ENCODE measurements around the gene DLGAP1. TPM values are rescaled to one million over a fixed set of nuclear protein-coding genes. Genes with fewer than 3 reads are reported as not detected.
"Not testable (repeated sequence)": the region's sequence is repeated elsewhere in the genome, so short reads cannot be mapped to it uniquely, and the experiment has no call there.

The DLGAP1 gene
- total RNA-seq, 1 donor from 2014 or later = 0.63 TPM

- TF ChIP-seq CTCF (conservative IDR thresholded peaks at IDR 0.05; ENCODE audit: low read depth, low read length) = no peak
- no peak overlapping the region for H3K4me3 ChIP-seq (ENCODE audit: low read depth, low read length)
- DNase-seq (ENCODE audit: low read depth) = no peak
Observed at GRCh38 chr18:3581890-3582289, 873.2 kb downstream of the DLGAP1 start.

- H3K4me3 ChIP-seq (ENCODE audit: low read depth, low read length); DNase-seq (ENCODE audit: low read depth): not testable (repeated sequence)
Observed at GRCh38 chr18:3580523-3581025, 874.5 kb downstream of the DLGAP1 start.

GRCh38 chr18:3579701-3580100 lies 875.4 kb downstream of the DLGAP1 start:
- DNase-seq (ENCODE audit: low read depth) = peak; percentile 97
- TF ChIP-seq CTCF (conservative IDR thresholded peaks at IDR 0.05; ENCODE audit: low read depth, low read length) = no peak
- no peak overlapping the region for H3K4me3 ChIP-seq (ENCODE audit: low read depth, low read length)

- TF ChIP-seq CTCF (conservative IDR thresholded peaks at IDR 0.05; ENCODE audit: low read depth, low read length) = no peak
- H3K4me3 ChIP-seq (ENCODE audit: low read depth, low read length) = no peak overlapping the region
- DNase-seq (ENCODE audit: low read depth) = no peak
Observed at GRCh38 chr18:3578621-3579020, 876.5 kb downstream of the DLGAP1 start.

- DNase-seq (ENCODE audit: low read depth) = no peak
- H3K4me3 ChIP-seq (ENCODE audit: low read depth, low read length) = no peak overlapping the region
- no peak for TF ChIP-seq CTCF (conservative IDR thresholded peaks at IDR 0.05; ENCODE audit: low read depth, low read length)
Observed at GRCh38 chr18:3577281-3577855, 877.7 kb downstream of the DLGAP1 start.

- DNase-seq (ENCODE audit: low read depth) = no peak
- no peak for TF ChIP-seq CTCF (conservative IDR thresholded peaks at IDR 0.05; ENCODE audit: low read depth, low read length)
- H3K4me3 ChIP-seq (ENCODE audit: low read depth, low read length) = no peak overlapping the region
Observed at GRCh38 chr18:3572761-3573160, 882.3 kb downstream of the DLGAP1 start.

- DNase-seq (ENCODE audit: low read depth) = no peak
- no peak overlapping the region for H3K4me3 ChIP-seq (ENCODE audit: low read depth, low read length)
- TF ChIP-seq CTCF (conservative IDR thresholded peaks at IDR 0.05; ENCODE audit: low read depth, low read length) = no peak
Observed at GRCh38 chr18:3566851-3567250, 888.3 kb downstream of the DLGAP1 start.
